ENCODE measurements around the gene LRRC43. TPM values are rescaled to one million over a fixed set of nuclear protein-coding genes. Genes with fewer than 3 reads are reported as not detected.

Gene LRRC43
- total RNA-seq, 1 donor from 2014 or later: not detected

DNA sequence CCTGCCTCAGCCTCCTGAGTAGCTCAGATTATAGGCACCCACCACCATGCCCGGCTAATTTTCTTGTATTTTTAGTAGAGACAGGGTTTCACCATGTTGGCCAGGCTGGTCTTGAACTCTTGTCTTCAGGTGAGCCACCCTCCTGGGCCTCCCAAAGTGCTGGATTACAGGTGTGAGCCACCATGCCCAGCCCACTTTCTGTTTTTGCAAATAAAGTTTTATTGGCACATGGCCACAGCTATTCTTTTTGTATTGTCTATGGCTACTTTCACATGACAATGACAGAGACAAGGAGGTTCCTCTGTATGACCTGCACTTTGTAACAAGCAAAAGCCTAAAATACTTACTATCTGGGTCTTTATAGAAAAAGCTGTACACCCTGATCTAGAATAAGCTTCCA lies 62.6 kb downstream of the LRRC43 start:
- no peak overlapping the region for H3K27ac ChIP-seq
- intact Hi-C loops (cut with DNase I): no loop called here
- no peaks in the 10 kb centered on the region for H3K27me3 ChIP-seq

DNA sequence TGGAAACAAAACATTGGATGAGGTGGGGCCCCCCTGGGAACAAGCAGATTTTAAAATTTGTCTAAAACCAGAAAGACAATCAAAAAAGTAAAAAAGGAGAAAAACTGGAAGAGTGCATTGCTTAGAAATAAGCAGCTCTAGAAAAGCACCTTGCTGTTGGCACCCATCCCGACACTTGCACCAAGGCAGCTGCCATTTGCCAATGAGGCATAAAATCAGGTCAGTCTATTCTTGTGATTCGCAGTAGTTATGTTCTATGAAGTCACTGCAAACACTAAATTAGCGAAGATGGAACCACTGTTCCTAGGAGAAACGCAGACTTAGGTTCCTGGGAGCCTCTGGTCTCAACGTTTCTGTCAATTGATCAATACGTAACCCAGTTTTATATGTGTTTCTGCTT lies 67.1 kb downstream of the LRRC43 start:
- Histone ChIP-seq H3K9me3 (no peaks in the 10 kb centered on the region), H3K4me3 (no peak overlapping the region), H3K27me3 (no peaks in the 10 kb centered on the region), H3K27ac (no peak overlapping the region), H3K4me1 (no peaks in the 10 kb centered on the region), H3K36me3 (peaks cover 28 to 41% of the 10 kb centered on the region in 2 donors)
- TF ChIP-seq, protein P1, sequence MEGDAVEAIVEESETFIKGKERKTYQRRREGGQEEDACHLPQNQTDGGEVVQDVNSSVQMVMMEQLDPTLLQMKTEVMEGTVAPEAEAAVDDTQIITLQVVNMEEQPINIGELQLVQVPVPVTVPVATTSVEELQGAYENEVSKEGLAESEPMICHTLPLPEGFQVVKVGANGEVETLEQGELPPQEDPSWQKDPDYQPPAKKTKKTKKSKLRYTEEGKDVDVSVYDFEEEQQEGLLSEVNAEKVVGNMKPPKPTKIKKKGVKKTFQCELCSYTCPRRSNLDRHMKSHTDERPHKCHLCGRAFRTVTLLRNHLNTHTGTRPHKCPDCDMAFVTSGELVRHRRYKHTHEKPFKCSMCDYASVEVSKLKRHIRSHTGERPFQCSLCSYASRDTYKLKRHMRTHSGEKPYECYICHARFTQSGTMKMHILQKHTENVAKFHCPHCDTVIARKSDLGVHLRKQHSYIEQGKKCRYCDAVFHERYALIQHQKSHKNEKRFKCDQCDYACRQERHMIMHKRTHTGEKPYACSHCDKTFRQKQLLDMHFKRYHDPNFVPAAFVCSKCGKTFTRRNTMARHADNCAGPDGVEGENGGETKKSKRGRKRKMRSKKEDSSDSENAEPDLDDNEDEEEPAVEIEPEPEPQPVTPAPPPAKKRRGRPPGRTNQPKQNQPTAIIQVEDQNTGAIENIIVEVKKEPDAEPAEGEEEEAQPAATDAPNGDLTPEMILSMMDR (IDR thresholded peaks at IDR 0.05): no peak
- intact Hi-C loops (cut with DNase I): no loop called here
- DNase-seq (ENCODE audit: low spot score in 2 of 2): no peak

More for the DNA sequence above, 62.6 kb downstream of the LRRC43 start:
- no peak overlapping the region for H3K4me3 ChIP-seq
- peaks cover 43 to 61% of the 10 kb centered on the region in 2 donors for H3K36me3 ChIP-seq
- TF ChIP-seq, protein P1 (IDR thresholded peaks at IDR 0.05): no peak
- no peaks in the 10 kb centered on the region for H3K4me1 ChIP-seq
- DNase-seq (ENCODE audit: low spot score in 2 of 2): no peak
- no peaks in the 10 kb centered on the region for H3K9me3 ChIP-seq

DNA sequence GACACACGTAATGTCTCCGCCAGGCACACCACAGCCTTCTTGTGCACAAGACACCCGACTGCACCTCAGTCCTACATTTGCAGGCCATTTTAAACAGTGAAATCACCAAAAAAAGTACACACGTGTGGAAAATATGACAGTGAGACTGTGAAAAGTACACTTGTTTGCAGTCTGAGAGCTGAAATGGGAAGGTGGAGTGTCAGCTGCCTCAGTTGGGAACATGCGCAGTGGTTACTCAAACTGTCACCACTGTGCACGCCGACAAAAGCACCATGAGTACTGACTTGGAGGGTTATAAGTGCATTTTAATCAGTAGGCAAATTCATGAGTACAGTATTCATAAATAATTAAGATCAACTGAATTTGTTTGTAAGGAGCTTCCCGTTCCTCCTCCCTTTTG lies 67.6 kb downstream of the LRRC43 start:
- Histone ChIP-seq H3K36me3 (peaks cover 28 to 44% of the 10 kb centered on the region in 2 donors), H3K4me3 (no peak overlapping the region), H3K27me3 (no peaks in the 10 kb centered on the region), H3K9me3 (no peaks in the 10 kb centered on the region), H3K4me1 (no peaks in the 10 kb centered on the region), H3K27ac (no peak overlapping the region)
- DNase-seq (ENCODE audit: low spot score in 2 of 2): no peak
- TF ChIP-seq, protein P1 (IDR thresholded peaks at IDR 0.05): no peak
- intact Hi-C loops (cut with DNase I): no loop called here

Other genes starting within 250 kb of the LRRC43 start
- gene BCL7A, start 161.2 kb upstream of the LRRC43 start, total RNA-seq: 3.2 TPM
- 62.3 TPM for gene MLXIP, start 104.4 kb upstream of the LRRC43 start, total RNA-seq
- not detected for gene IL31, start 8.9 kb upstream of the LRRC43 start, total RNA-seq
- not detected for gene B3GNT4, start 20.6 kb downstream of the LRRC43 start, total RNA-seq
- 54.8 TPM for gene DIABLO, start 42.9 kb downstream of the LRRC43 start, total RNA-seq
- 8.1 TPM for gene VPS33A, start 83.4 kb downstream of the LRRC43 start, total RNA-seq
- gene CLIP1, start 239.5 kb downstream of the LRRC43 start, total RNA-seq: 44.7 TPM

All from ascending aorta (tissue), 2 donors.